HepG2 (cell line): ENCODE data around the gene ACVR1B. TPM values are rescaled to one million over a fixed set of nuclear protein-coding genes. Genes with fewer than 3 reads are reported as not detected.

Source experiments
- AGO2 ChIP-seq: fragments of 200-400 bp; formaldehyde crosslinking; optimal IDR thresholded peaks from 2 replicates; pipeline ENCODE3; 2017; ENCODE audit warnings: mild to moderate bottlenecking, low read depth, low read length, moderate library complexity
- AHR ChIP-seq: IDR thresholded peaks from 2 replicates; pipeline ENCODE4 v1.6.1; 2018; ENCODE audit warnings: missing genetic modification reagents, missing compliant biosample characterization
- ARID5B ChIP-seq: IDR thresholded peaks from 2 replicates; pipeline ENCODE4 v1.4.0; 2020; ENCODE audit warnings: mild to moderate bottlenecking, missing genetic modification reagents
- CBFB ChIP-seq: sonication (generic); formaldehyde crosslinking; IDR thresholded peaks from 2 replicates; pipeline ENCODE4 v1.4.0; 2020; ENCODE audit warnings: missing genetic modification reagents
- CERS6 ChIP-seq: sonication (generic); formaldehyde crosslinking; IDR thresholded peaks from 2 replicates; pipeline ENCODE4 v1.5.0; 2020; ENCODE audit warnings: missing genetic modification reagents
- NCOR1 ChIP-seq: fragments of 200-600 bp; sonication (generic); IDR thresholded peaks from 2 replicates; pipeline ENCODE4 v1.7.0; 2017; ENCODE audit warnings: antibody characterized with exemption, low read length, borderline replicate concordance
- PHB2 ChIP-seq: fragments of 450-650 bp; IDR thresholded peaks from 2 replicates; pipeline ENCODE4 v1.6.1; 2018; ENCODE audit not compliant: partially characterized antibody
- SIX1 ChIP-seq: sonication (generic); formaldehyde crosslinking; IDR thresholded peaks from 2 replicates; pipeline ENCODE4 v1.4.0; 2020; ENCODE audit warnings: missing genetic modification reagents, borderline replicate concordance
- THAP8 ChIP-seq: sonication (generic); formaldehyde crosslinking; IDR thresholded peaks from 2 replicates; pipeline ENCODE4 v1.5.1; 2020; ENCODE audit warnings: missing genetic modification reagents, mild to moderate bottlenecking, borderline replicate concordance
- ZBTB49 ChIP-seq: sonication (generic); formaldehyde crosslinking; IDR thresholded peaks from 2 replicates; pipeline ENCODE4 v1.4.0; 2020; ENCODE audit warnings: missing genetic modification reagents, borderline replicate concordance
- ZFP37 ChIP-seq: sonication (generic); formaldehyde crosslinking; IDR thresholded peaks from 2 replicates; pipeline ENCODE4 v1.4.0; 2020; ENCODE audit warnings: missing genetic modification reagents, borderline replicate concordance
- ZNF275 ChIP-seq: sonication (generic); formaldehyde crosslinking; IDR thresholded peaks from 2 replicates; pipeline ENCODE4 v1.8.0; 2022; ENCODE audit warnings: missing genetic modification reagents, mild to moderate bottlenecking, inconsistent platforms, borderline replicate concordance
- ZZZ3 ChIP-seq: sonication (generic); formaldehyde crosslinking; IDR thresholded peaks from 2 replicates; pipeline ENCODE4 v1.4.0; 2020; ENCODE audit warnings: missing genetic modification reagents, mild to moderate bottlenecking, borderline replicate concordance
- polyA plus RNA-seq, 8 experiments: library from polyadenylated mRNA; depleted of rRNA in 3 of 8; stranded (reverse) in 7 of 8; unstranded in 1 of 8; fragments of >200 nt; fragmentation: Illumina TruSeq in 4 of 8; extraction: Trizol in 4 of 8; gene quantifications; 2 replicates each; pipeline versions ENCODE4 v1.2.1 to v1.2.3, GENCODE V29; 2011 to 2016; ENCODE audit warnings: low read depth in 4 of 8, missing spikeins in 1 of 8, mixed read lengths in 1 of 8; ENCODE audit not compliant: insufficient read depth in 1 of 8
- total RNA-seq, 5 experiments: library from RNA; depleted of rRNA; stranded (reverse); fragments of >200 nt; fragmentation: Illumina TruSeq; extraction: Trizol; gene quantifications; 2 replicates each; pipeline ENCODE4 v1.2.3, GENCODE V29; 2016; ENCODE audit warnings: low read depth in 1 of 5
- TF ChIP-seq, protein P1 (sequence below): sonication (generic); formaldehyde crosslinking; IDR thresholded peaks from 2 replicates; pipeline ENCODE4 v1.4.0; 2020; ENCODE audit warnings: missing genetic modification reagents, borderline replicate concordance

ACVR1B gene
- total and polyA plus RNA-seq, 2 of the 13 experiments (the other 11 are each of a cell fraction or from before 2014, with no cell fraction given), result 8.9 to 12.1 TPM

DNA sequence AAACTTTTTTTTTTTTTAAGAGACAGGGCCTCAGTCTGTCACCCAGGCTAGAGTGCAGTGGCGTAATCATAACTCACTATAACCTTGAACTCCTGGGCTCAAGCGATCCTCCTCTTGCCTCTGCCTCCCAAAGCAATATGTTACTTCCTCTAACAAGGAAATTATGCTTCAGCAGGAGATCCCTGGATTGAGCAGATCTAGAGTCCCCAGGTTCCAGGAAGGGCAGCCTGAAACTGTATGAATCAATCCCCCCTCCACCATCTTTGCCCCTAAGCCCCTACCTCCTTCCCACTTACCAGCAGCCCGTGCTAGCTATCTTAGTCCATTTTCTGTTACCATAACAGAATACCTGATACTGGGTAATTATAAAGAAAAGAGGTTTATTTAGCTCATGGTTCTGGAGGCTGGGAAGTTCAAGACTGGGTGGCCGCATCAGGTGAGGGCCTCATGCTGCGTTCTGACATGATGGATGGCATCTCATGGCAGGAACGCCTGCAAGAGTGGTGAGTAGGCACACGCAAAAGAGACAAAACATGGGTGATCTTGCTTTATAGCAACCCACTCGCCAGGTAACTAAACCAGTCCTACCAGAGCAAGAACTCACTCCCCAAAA is 60.2 kb downstream of the ACVR1B start (continued):
- TF ChIP-seq, protein P1, sequence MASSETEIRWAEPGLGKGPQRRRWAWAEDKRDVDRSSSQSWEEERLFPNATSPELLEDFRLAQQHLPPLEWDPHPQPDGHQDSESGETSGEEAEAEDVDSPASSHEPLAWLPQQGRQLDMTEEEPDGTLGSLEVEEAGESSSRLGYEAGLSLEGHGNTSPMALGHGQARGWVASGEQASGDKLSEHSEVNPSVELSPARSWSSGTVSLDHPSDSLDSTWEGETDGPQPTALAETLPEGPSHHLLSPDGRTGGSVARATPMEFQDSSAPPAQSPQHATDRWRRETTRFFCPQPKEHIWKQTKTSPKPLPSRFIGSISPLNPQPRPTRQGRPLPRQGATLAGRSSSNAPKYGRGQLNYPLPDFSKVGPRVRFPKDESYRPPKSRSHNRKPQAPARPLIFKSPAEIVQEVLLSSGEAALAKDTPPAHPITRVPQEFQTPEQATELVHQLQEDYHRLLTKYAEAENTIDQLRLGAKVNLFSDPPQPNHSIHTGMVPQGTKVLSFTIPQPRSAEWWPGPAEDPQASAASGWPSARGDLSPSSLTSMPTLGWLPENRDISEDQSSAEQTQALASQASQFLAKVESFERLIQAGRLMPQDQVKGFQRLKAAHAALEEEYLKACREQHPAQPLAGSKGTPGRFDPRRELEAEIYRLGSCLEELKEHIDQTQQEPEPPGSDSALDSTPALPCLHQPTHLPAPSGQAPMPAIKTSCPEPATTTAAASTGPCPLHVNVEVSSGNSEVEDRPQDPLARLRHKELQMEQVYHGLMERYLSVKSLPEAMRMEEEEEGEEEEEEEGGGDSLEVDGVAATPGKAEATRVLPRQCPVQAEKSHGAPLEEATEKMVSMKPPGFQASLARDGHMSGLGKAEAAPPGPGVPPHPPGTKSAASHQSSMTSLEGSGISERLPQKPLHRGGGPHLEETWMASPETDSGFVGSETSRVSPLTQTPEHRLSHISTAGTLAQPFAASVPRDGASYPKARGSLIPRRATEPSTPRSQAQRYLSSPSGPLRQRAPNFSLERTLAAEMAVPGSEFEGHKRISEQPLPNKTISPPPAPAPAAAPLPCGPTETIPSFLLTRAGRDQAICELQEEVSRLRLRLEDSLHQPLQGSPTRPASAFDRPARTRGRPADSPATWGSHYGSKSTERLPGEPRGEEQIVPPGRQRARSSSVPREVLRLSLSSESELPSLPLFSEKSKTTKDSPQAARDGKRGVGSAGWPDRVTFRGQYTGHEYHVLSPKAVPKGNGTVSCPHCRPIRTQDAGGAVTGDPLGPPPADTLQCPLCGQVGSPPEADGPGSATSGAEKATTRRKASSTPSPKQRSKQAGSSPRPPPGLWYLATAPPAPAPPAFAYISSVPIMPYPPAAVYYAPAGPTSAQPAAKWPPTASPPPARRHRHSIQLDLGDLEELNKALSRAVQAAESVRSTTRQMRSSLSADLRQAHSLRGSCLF, result no peak
- TF ChIP-seq ZNF275 (CRISPR knock-in tag) (no peak), ZBTB49 (CRISPR knock-in tag) (no peak), ARID5B (peak; percentile 48; the same call in 1 of the 2 replicates), CERS6 (CRISPR knock-in tag) (no peak), AGO2 (no peak), THAP8 (no peak), PHB2 (no peak), ZZZ3 (CRISPR knock-in tag) (no peak), AHR (no peak), NCOR1 (no peak), ZFP37 (no peak), CBFB (no peak), SIX1 (CRISPR knock-in tag) (no peak)
